Measurements from ENCODE around the gene DHX36. TPM values are rescaled to one million over a fixed set of nuclear protein-coding genes. Genes with fewer than 3 reads are reported as not detected.

Gene DHX36
- total RNA-seq, 1 donor from 2014 or later = 34.6 TPM

DNA sequence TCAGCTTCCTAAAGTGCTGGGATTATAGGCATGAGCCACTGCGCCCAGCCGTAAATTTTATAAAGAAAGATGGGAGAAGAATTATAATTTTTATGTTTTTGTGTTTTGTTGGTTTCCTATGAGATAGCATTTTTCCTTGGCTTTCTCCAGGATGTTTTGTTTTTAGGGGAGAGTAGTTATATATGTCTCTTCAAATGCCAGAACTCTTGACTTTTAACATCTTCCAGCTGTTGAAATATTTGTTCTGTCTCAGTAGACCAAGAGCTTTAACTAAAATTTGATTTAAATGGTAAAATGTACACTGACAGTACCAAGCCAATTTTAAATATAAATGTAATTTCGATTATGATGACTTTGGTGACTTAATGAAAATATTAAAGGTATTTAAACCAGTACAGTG, 96.8 kb downstream of the DHX36 start:
- DNase-seq (ENCODE audit: extremely low read depth, low read depth, low spot score) = no peak

DNA sequence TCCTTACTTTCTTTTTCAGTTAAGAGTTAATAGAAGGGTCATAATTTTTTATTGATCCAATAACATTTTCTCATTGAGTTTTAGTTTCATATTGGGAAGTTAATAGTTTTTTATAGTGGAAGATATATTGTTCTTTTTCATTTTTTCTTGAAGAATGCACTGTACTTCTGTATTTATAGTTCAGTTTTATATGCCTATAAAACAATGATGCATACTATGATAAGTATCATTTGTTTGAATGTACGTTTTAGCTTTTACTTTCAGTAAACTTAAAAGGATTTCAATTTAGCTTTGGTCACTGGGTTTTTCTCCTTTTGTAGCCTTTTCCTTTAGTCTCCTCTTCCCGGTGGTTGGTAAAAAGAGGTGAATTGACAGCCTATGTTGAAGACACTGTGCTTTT, 98.8 kb downstream of the DHX36 start:
- DNase-seq (ENCODE audit: extremely low read depth, low read depth, low spot score) = no peak

DNA sequence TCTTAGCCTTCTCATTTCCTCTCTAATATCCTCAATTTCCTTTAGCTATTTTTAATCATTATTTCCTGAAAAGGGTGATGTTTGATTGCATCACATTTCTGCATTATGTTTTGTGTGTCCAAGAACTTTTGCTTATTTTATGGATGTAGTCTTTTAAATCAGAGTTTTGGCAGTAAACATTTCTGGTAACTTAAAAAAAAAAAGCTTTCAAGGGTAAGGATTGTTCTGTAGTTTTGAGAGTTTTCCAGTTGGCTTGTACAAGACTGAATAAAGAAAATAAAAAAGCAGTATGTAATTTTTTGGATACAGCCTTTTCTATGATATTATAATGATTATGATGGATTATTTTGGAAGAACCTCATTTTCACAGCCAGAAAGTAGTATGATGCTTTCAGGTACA, 99.4 kb downstream of the DHX36 start:
- DNase-seq (ENCODE audit: extremely low read depth, low read depth, low spot score) = no peak

DNA sequence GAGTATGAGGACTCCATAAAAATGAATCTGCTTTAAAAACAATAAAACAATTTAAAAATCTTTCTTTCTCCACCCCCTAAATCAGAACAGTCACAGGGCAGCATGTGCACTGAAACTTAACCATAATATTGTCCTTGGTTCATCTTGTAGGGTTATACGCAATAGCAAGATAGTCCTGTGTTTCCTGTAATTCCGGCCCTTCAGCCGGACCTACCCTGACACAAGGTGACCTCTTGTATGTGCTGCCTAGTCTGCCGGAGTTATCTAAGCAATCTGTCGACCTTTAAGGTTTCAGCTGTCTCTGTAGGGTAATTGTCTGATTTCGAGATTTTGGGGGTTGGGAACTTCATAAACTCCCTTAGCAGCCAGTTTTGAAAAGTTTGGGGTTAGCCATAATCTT, 99.9 kb downstream of the DHX36 start:
- DNase-seq (ENCODE audit: extremely low read depth, low read depth, low spot score) = no peak

DNA sequence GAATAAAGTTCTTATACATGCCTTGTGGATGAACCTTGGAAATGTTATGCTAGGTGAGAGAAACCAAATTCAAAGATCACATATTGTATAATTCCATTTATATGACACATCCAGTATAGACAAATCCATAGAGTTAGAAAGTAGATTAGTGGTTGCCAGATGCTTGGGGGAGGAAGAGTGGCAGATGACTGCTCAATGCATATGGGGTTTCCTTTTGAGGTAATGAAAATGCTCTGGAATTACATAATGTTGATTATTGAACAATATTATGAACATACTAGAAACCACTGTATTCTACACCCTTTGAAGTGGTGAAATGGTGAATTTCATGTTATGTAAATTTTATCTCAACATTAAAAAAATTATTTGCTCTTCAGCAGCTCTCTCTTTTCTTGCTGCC, 100.8 kb downstream of the DHX36 start:
- DNase-seq (ENCODE audit: extremely low read depth, low read depth, low spot score) = no peak

Other genes starting within 250 kb of the DHX36 start
- gene ARHGEF26, start 203.1 kb downstream of the DHX36 start, total RNA-seq = 0.92 and 4.6 TPM in 2 replicates
- gene GPR149, start 105.7 kb upstream of the DHX36 start, total RNA-seq = not detected in 2 replicates

All from glomerular endothelial cell (primary cell).